HG03159 (cell line): Measurements from ENCODE around the gene CAPZB.

Experiments used
- ATAC-seq: cut with Tn5 transposase; IDR thresholded peaks from one replicate; pipeline ENCODE4 v1.9.1; 2021; ENCODE audit warnings: mild to moderate bottlenecking, moderate library complexity; ENCODE audit not compliant: unreplicated experiment

CAPZB gene

GRCh38 chr1:19353596-19353995 lies 131.7 kb downstream of the CAPZB start:
- no peak for ATAC-seq

DNA sequence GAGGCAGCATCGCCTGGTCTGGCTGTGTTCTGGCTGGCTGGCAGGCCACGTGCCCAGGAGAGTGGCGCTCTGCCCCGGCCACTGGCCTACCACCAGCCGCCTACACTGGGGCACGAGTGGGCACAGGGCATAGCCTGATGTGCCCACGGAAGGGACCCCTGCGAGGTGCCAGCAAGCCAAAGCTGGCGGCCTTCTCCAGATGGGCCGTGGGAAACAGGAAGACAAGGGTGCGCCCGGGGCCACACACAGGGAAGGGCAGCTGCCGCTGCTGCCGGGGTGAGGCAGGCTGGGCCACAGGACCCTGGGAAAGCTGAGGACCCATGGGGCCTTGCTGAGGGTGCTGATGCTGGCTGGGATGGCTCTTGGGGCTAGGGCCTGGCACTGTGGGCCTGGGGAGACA lies 132.5 kb downstream of the CAPZB start:
- no peak for ATAC-seq

- ATAC-seq: no peak
Observed at GRCh38 chr1:19351873-19352272, 133.5 kb downstream of the CAPZB start.

GRCh38 chr1:19350566-19350965 lies 134.8 kb downstream of the CAPZB start:
- no peak for ATAC-seq

DNA sequence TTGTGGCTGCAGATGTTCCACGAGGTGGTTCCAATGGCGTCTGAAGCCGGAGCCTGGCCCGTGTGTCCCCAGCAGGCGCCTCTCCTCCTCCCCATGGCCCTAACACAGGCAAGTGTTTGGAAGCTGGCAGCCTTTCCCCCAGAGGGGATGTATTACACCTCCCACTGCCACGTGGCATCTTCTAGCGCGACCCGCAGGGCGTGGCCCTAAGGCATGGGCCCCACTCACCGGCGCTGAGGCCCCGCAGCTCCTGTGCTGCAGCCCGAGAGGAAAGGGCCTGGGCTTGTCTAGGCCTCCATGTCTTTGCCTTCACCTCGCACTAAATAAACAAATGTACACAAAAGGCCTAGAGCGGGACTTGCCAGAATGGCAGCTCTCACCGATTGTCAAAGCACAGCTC lies 135.3 kb downstream of the CAPZB start:
- no peak for ATAC-seq

DNA sequence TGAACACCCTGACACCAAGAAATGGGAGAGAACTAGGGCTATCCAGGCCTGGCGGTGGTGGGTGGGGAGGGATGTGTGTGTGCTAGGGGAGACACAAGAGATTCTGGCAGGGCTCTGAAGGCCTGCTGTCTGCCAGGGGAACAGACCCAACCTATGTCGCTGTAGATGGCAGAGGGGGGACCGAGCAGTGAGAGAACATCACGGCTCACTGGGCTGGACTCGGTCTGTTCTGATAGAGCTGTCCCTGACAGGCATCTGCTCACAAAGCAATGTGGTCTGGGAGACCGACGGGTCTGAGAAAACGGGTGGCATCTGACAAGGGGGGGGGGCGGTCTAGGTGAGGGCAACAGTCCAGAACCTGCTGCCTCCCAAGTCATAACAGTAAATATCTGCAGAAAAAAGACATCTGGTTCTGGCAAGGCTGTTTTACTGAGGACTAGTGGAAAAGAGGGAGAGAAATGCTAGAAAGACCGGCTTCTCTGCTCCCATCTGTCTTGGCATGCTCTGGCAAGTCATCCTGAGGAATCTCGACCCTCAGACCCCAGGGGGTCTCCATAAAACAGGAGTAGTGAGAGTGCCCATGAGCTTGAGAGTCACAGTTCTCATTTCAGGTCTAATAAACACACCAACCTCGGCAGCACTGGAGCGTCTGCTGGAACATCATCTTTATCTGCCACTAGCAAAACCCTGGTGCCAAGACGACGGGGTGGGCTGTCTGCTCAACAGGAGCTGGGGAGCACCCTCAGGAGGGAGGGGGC lies 136.7 kb downstream of the CAPZB start:
- ATAC-seq: no peak

- ATAC-seq: no peak
Observed at GRCh38 chr1:19347533-19348172, 137.7 kb downstream of the CAPZB start.

DNA sequence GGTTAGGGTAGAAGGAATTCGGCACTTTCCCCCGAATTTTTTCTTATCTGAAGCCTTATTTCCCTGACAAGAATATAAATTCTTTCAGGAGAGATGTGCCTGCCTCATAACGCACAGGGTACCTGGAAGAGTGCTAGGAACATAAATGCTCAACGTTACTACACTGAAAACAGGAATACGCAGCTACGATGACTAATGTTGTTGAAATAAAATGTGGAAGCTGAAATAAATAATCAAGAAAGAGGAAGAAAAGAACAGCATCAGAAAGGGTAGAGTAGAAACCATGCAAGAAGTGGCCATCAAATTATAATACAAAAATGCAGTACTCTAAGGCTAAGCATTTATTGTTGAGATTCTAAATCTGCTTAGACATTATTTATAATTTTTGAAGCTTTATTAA lies 139.3 kb downstream of the CAPZB start:
- no peak for ATAC-seq

- no peak for ATAC-seq
Observed at GRCh38 chr1:19345391-19345790, 139.9 kb downstream of the CAPZB start.

DNA sequence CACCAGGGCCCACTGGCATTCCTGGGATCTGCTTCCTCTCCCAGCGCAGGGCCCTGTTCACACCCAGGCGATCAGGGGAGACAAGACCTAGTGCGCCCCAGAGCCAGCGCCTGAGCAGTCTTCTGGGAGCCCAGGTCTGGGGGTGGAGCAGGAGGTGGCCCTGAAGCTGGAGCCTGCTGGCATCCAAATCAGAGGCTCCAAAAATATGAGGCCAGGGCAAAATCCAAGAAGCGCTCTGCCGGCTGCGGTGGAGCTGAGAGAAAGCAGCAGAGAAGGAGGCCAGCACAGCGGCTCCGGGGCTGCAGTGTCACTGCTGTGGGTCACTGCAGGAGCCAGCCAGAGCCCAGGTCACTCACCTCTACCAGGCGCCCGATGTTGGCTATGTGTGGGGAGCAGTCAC lies 140.5 kb downstream of the CAPZB start:
- no peak for ATAC-seq

- no peak for ATAC-seq
Observed at GRCh38 chr1:19344372-19344810, 140.9 kb downstream of the CAPZB start.

DNA sequence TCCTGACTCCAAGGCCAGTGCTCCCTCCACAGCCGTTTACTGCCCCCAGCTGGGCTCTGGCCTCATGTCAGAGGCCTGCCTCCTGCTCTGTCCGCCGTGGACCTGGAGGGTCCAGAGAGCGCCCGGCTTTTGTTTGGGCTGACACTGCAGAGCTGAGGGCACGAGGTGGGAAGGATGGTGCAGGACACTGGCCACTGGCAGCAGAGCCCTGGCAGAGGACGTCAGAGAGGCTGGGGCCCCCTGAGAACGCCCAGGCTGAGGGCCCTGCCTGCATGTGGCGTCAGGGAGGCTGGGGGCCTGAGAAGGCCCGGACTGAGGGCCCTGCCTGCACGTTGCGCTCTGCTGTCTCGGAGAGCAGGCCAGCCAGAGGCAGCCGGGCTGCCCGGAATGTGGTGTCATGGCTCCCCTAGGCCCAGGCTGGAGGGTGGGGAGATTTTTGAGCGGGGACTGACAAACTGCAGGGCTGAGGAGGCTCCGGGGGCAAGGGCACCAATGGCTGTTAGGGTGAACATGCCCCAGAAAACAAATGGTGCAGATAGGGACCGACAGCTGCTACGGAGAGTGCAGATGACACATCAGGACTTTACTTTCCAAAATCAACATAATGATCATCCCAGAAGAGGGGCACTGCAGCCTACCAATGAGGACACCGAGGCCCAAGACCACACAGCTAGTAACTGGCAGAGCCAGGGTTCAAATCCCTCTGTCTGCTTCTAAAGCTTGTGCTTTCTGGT lies 141.6 kb downstream of the CAPZB start:
- ATAC-seq: no peak

DNA sequence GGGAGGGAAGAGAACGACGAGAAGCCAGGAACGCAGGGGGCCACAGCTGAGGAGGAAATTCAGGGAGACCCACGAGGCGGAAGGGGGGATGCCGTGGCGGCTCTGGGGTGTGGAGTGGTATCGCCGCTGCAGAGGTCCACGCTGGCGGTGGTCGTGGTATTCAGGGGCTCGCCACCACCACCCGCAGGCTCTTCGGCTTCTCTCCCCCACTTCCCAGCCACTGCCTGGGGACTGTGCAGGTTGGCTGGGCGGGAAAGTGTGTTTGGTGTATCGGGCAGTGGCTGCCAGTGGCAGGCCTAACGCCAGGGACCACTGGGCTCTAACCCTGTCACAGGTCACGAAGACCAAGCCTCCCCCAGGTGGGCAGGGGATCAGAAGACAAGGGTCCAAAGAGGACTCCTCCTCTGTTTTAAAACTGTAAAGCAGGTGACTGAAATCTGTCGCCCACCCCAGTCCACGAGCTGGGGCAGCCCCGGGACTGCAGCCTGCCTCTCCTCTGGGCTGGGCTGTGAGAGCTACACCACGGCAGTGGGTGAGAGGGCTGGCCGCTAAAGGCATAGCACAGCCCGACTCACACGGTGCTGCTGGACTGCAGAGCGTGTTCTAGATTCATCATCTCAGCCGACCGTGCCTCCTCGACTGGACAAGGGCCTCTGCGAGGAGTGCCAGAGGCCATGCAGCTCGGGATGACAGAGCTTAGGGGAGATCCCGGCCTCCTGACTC lies 142.3 kb downstream of the CAPZB start:
- no peak for ATAC-seq

DNA sequence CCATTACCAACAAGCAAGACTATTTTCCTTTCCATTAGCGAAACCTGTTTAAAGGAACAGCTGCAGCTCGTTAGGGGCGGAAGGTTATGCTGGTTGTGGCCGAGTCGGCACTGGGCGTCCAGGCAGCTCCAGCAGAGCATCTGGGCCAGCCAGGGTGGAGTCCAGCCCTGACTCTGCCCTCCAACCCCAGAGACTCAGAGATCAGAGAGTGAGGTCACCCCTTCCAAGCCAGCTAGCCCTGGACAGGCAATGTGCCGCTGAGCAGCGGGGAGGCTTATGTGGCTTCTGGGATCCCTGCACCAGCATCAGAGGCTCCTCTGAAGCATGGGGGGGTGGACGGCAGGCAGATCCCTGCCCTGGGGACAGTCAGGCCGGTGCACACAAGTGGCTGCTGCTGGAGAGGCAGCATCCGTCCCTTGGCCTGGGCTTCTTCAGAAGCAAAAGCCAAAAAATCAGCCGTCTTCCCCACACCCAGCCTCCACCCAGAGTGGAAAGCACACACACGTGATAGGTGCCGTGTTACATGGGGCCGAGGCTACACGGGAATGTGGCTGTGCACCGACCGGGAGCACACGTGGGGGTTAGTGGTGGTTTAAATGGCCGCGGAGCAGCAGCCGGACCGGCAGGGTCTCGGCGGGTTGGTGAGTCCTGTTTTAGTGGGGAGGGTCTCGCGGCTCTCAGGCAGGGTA lies 143.1 kb downstream of the CAPZB start:
- ATAC-seq: no peak

DNA sequence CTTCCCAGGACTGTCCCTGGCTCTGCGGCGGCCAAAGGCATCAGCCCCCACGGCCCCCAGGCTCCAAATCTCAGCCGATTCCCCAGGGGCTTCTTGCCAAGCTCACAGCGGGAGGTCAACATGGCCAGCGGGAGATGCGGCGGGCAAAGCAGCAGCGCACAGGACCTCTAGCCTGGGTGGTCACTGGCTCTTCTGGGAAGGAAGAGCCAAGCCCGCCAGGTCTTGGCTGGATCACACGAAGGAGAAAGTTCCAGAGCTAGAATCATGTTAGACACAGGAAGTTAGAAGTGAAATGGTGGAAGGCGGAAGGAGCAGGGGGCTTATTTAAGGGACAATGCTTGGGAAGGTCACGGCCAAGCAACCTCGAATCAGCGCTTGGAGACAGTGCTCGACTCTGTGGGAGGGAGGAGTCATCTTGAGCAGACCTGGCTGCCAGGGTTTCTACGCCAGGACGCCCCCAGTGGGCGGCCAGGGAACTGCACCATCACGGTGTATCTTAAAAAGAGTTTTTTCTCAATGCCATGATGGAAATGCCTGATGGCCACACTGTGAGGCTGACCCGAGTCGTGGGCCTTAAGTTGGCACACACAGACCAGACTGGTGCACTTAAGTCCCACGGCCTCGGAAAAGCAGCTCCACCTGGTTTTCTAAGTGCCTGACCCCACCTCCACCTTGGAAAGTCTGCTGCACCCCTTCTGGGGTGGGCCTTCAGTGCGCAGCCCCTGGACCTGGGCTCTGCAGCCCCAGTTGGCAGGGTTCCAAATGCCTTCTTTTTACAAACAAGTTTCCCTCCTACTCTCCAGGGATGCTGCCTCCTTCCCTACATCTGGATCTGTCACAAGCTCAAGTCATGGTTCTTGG lies 143.9 kb downstream of the CAPZB start:
- no peak for ATAC-seq

DNA sequence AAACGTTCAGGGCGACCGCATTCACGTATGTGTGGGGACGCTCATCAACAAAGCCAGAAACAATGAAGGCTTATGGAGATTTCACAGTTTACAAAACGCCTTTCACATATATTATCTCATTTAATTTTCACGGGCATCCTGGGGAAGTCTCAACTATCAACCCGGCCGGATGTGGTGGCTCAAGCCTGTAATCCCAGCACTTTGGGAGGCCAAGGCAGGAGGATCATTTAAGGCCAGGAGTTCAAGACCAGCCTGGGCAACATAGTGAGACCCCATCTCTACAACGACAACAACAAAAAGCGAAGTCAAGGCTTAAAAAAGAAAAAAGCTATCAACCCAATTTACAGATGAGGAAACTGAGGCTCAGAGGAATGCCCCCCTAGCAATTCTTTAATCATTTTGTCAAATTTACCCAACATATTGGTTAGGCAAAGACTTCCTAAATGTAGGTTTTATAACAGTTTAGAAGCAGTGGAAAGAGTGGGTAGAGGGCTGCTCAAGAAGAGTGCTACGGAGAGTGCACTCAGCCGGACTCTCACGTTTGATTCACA lies 144.9 kb downstream of the CAPZB start:
- ATAC-seq: no peak

DNA sequence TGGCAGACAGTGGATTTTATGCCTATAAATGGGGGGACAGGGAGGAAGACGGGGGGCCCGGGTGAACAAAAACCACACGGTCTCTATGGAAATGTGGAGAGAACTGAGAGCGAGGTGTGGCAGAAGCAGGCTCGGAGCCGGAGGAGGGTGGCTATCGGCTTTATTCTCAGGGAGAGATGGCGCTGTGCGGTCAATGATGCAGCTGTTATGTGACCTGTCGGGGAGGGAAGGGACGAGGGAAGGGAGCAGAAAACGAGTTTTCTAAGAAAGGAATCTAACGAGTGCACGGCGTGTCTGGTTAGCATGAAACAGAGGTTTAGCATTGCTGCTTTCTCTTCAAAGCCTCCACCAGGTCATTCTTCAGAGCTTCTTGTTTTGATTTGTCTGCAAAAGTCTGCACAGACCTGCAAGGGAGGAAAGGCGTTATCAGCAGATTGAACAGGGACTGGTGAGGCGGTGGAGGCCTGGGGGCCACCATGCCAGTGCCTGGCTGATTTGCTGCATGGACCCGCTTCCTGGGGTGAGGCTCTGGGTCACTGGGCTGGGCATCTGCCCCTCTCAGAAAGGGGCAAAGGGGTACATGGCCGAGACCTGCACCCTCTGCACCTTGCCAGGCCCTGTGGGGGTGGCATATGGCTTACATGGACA lies 146.0 kb downstream of the CAPZB start:
- ATAC-seq: no peak

GRCh38 chr1:19338323-19338762 lies 147.0 kb downstream of the CAPZB start:
- no peak for ATAC-seq

DNA sequence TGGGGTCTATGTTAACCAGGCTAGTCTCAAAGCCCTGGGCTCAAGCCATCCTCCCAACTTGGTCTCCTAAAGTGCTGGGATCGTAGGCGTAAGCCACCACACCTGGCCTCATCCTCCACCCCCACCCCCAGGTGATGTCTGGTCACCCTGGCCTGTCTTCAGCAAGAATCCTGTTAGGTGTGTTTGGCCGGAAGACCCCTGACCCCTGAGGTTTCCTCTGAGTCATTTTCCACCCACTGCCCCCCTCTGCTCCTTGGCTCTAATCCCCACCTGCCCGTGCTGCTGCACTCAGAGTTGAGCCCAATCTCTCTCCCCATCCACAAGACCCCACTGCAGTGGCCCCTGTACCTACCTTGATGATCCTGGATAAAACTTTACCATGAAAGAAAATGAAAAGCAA lies 148.1 kb downstream of the CAPZB start:
- ATAC-seq: no peak
